Cardiac septum (tissue), 1 donor: Measurements from ENCODE around the gene SAT2. TPM values are rescaled to one million over a fixed set of nuclear protein-coding genes. Genes with fewer than 3 reads are reported as not detected.

ENCODE experiments used
- DNase-seq: peaks from one replicate; pipeline ENCODE4 v3.0.0-alpha.2; 2020; ENCODE audit warnings: low spot score
- intact Hi-C: fragments of 100-400 bp; cut with DNase I; formaldehyde crosslinking; loops from one replicate; pipeline ENCODE4 v1.14.0; 2022
- total RNA-seq: library from RNA; stranded (reverse); fragmentation: NEBNext Ultra II Directional; extraction: Animal tissue kit (Norgen Biotek cat#: 25700); gene quantifications from one replicate; pipeline ENCODE4 v1.2.1, GENCODE V29; 2021
- donor health status: DM: no; HTN: no; CAD: no.

The SAT2 gene
- total RNA-seq, 1 donor from 2014 or later, result 60.3 TPM

GRCh38 chr17:7579834-7580603 is 47.6 kb downstream of the SAT2 start:
- intact Hi-C loops, result no loop called here

DNA sequence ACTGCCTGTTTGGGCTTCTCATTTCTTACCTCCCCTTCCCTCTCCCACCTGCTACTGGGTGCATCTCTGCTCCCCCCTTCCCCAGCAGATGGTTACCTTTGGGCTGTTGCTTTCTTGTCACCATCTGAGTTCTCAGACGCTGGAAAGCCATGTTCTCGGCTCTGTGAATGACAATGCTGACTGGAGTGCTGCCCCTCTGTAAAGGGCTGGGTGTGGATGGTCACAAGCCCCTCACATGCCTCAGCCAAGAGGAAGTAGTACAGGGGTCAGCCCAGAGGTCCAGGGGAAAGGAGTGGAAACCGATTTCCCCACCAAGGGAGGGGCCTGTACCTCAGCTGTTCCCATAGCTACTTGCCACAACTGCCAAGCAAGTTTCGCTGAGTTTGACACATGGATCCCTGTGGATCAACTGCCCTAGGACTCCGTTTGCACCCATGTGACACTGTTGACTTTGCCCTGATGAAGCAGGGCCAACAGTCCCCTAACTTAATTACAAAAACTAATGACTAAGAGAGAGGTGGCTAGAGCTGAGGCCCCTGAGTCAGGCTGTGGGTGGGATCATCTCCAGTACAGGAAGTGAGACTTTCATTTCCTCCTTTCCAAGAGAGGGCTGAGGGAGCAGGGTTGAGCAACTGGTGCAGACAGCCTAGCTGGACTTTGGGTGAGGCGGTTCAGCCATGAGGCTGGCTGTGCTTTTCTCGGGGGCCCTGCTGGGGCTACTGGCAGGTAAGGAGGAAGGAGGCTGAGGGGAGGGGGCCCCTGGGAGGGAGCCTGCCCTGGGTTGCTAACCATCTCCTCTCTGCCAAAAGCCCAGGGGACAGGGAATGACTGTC is 48.4 kb downstream of the SAT2 start, which contains the start of gene CD68:
TSS of gene CD68 (plus strand) at position 638 of the 833 bp plus-strand sequence. CDS start at position 678, 40 bp downstream.
- DNase-seq, result no peak
- intact Hi-C loops, result no loop called here

More at GRCh38 chr17:7579834-7580603, 47.6 kb downstream of the SAT2 start:
- DNase-seq, result no peak

- intact Hi-C loops, result no loop called here
Measured at GRCh38 chr17:7577327-7578199, 50.1 kb downstream of the SAT2 start.

DNA sequence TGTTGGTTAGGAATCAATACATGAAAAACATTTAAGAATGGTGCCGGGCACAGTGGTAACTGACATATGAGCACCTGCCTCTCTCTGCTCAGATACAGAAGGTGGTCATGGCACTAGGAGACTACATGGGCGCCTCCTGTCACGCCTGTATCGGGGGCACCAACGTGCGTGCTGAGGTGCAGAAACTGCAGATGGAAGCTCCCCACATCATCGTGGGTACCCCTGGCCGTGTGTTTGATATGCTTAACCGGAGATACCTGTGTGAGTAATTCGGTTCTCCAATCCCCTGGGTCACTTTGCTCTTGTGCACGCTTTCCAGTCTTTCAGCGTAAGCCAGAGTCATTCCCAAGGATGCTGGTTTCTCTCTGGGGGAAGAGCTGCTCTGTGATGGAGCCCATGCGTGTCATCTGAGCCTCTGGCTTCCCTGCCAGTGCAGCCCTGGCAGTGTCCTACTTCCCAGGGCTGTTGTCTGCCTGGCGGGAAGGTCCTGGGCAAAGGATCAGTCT is 51.1 kb downstream of the SAT2 start:
- DNase-seq, result no peak
- intact Hi-C loops, result no loop called here

More at GRCh38 chr17:7577327-7578199, 50.1 kb downstream of the SAT2 start:
- no peak for DNase-seq

Other genes with a start within 250 kb of the SAT2 start
- 2.0 TPM for gene TNK1, start 246.7 kb downstream of the SAT2 start, total RNA-seq
- 16.8 TPM for gene PLSCR3, start 233.3 kb downstream of the SAT2 start, total RNA-seq
- gene TMEM256, start 223.7 kb downstream of the SAT2 start, total RNA-seq, result 67.7 TPM
- 11.0 TPM for gene NLGN2, start 220.0 kb downstream of the SAT2 start, total RNA-seq
- gene SPEM1, start 207.5 kb downstream of the SAT2 start, total RNA-seq, result not detected
- not detected for gene SPEM2, start 202.2 kb downstream of the SAT2 start, total RNA-seq
- gene SPEM3, start 199.0 kb downstream of the SAT2 start, total RNA-seq, result not detected
- 2.6 TPM for gene TMEM102, start 192.4 kb downstream of the SAT2 start, total RNA-seq
- gene FGF11, start 188.3 kb downstream of the SAT2 start, total RNA-seq, result 3.9 TPM
- 9.9 TPM for gene CHRNB1, start 182.8 kb downstream of the SAT2 start, total RNA-seq
- gene ZBTB4, start 148.2 kb downstream of the SAT2 start, total RNA-seq, result 69.4 TPM
- not detected for gene SLC35G6, start 146.4 kb downstream of the SAT2 start, total RNA-seq
- 56.4 TPM for gene POLR2A, start 143.5 kb downstream of the SAT2 start, total RNA-seq
- gene TNFSF12, start 78.8 kb downstream of the SAT2 start, total RNA-seq, result 33.9 TPM
- 4.9 TPM for gene TNFSF13, start 69.1 kb downstream of the SAT2 start, total RNA-seq
- 33.8 TPM for gene SENP3, start 65.9 kb downstream of the SAT2 start, total RNA-seq
- gene CD68, start 48.2 kb downstream of the SAT2 start, total RNA-seq, result 11.4 TPM
- 22.4 TPM for gene MPDU1, start 44.0 kb downstream of the SAT2 start, total RNA-seq
- 1.1 TPM for gene SOX15, start 37.7 kb downstream of the SAT2 start, total RNA-seq
- 83.5 TPM for gene FXR2, start 12.9 kb downstream of the SAT2 start, total RNA-seq
- 0.62 TPM for gene SHBG, start 2.3 kb upstream of the SAT2 start, total RNA-seq
- gene ATP1B2, start 23.1 kb upstream of the SAT2 start, total RNA-seq, result 2.7 TPM
- gene TP53, start 59.7 kb upstream of the SAT2 start, total RNA-seq, result 17.5 TPM
- 3.2 TPM for gene WRAP53, start 60.7 kb upstream of the SAT2 start, total RNA-seq
- 0.78 TPM for gene EFNB3, start 77.4 kb upstream of the SAT2 start, total RNA-seq
- 0.16 TPM for gene DNAH2, start 89.9 kb upstream of the SAT2 start, total RNA-seq
- gene KDM6B, start 206.4 kb upstream of the SAT2 start, total RNA-seq, result 22.1 TPM
- gene TMEM88, start 227.2 kb upstream of the SAT2 start, total RNA-seq, result 14.7 TPM
- 68.8 TPM for gene NAA38, start 229.7 kb upstream of the SAT2 start, total RNA-seq
- 12.2 TPM for gene CYB5D1, start 230.2 kb upstream of the SAT2 start, total RNA-seq